HL-60 (cell line): Measurements from ENCODE around the gene PXDN.

Experiments used
- GABPA ChIP-seq: IDR thresholded peaks from 2 replicates; pipeline ENCODE4 v1.6.1; 2012; ENCODE audit warnings: low read depth
- POLR2AphosphoS5 ChIP-seq: IDR thresholded peaks from 2 replicates; pipeline ENCODE4 v1.6.1; 2012; ENCODE audit warnings: low read depth
- SPI1 ChIP-seq: IDR thresholded peaks from 2 replicates; pipeline ENCODE4 v1.6.1; 2012; ENCODE audit warnings: low read depth, mild to moderate bottlenecking, borderline replicate concordance
- TF ChIP-seq, protein P1 (sequence below): IDR thresholded peaks from one replicate; pipeline ENCODE4 v1.5.1; 2011; ENCODE audit warnings: low read length, control low read depth, inconsistent platforms; ENCODE audit not compliant: insufficient read depth
- TF ChIP-seq, protein P2 (sequence below): IDR thresholded peaks from 2 replicates; pipeline ENCODE4 v1.6.1; 2012; ENCODE audit warnings: low read depth; ENCODE audit not compliant: insufficient replicate concordance

DNA sequence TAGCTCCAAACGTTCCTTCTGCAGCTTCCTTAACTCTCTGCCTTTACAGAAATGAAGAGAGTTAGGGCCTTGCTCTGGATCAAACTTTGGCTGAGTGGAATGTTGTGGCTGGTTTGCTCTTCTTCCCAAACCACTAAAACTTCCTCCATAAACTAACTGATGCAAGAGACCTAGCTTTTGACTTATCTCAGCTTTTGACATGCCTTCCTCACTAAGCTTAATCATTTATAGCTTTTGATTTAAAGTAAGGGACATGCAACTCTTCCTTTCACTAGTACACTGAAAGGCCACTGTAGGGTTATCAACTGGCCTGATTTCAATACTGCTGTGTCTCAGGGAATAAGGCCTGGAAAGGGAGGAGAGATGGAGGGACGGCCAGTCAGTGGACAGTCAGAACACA, 8.3 kb downstream of the PXDN start:
- TF ChIP-seq, protein P1, sequence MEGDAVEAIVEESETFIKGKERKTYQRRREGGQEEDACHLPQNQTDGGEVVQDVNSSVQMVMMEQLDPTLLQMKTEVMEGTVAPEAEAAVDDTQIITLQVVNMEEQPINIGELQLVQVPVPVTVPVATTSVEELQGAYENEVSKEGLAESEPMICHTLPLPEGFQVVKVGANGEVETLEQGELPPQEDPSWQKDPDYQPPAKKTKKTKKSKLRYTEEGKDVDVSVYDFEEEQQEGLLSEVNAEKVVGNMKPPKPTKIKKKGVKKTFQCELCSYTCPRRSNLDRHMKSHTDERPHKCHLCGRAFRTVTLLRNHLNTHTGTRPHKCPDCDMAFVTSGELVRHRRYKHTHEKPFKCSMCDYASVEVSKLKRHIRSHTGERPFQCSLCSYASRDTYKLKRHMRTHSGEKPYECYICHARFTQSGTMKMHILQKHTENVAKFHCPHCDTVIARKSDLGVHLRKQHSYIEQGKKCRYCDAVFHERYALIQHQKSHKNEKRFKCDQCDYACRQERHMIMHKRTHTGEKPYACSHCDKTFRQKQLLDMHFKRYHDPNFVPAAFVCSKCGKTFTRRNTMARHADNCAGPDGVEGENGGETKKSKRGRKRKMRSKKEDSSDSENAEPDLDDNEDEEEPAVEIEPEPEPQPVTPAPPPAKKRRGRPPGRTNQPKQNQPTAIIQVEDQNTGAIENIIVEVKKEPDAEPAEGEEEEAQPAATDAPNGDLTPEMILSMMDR = no peak
- TF ChIP-seq, protein P2, sequence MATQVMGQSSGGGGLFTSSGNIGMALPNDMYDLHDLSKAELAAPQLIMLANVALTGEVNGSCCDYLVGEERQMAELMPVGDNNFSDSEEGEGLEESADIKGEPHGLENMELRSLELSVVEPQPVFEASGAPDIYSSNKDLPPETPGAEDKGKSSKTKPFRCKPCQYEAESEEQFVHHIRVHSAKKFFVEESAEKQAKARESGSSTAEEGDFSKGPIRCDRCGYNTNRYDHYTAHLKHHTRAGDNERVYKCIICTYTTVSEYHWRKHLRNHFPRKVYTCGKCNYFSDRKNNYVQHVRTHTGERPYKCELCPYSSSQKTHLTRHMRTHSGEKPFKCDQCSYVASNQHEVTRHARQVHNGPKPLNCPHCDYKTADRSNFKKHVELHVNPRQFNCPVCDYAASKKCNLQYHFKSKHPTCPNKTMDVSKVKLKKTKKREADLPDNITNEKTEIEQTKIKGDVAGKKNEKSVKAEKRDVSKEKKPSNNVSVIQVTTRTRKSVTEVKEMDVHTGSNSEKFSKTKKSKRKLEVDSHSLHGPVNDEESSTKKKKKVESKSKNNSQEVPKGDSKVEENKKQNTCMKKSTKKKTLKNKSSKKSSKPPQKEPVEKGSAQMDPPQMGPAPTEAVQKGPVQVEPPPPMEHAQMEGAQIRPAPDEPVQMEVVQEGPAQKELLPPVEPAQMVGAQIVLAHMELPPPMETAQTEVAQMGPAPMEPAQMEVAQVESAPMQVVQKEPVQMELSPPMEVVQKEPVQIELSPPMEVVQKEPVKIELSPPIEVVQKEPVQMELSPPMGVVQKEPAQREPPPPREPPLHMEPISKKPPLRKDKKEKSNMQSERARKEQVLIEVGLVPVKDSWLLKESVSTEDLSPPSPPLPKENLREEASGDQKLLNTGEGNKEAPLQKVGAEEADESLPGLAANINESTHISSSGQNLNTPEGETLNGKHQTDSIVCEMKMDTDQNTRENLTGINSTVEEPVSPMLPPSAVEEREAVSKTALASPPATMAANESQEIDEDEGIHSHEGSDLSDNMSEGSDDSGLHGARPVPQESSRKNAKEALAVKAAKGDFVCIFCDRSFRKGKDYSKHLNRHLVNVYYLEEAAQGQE = no peak
- no peak for TF ChIP-seq POLR2AphosphoS5
- TF ChIP-seq GABPA = no peak
- no peak for TF ChIP-seq SPI1
